CD4-positive, alpha-beta T cell treated with Interleukin-4 for 1 hour (primary cell): ENCODE data around the gene FAT1.

Experiments
- DNase-seq, 2 donors: peaks; one replicate each; pipeline ENCODE4 v3.0.0-alpha.2; 2020 to 2022

Gene FAT1

DNA sequence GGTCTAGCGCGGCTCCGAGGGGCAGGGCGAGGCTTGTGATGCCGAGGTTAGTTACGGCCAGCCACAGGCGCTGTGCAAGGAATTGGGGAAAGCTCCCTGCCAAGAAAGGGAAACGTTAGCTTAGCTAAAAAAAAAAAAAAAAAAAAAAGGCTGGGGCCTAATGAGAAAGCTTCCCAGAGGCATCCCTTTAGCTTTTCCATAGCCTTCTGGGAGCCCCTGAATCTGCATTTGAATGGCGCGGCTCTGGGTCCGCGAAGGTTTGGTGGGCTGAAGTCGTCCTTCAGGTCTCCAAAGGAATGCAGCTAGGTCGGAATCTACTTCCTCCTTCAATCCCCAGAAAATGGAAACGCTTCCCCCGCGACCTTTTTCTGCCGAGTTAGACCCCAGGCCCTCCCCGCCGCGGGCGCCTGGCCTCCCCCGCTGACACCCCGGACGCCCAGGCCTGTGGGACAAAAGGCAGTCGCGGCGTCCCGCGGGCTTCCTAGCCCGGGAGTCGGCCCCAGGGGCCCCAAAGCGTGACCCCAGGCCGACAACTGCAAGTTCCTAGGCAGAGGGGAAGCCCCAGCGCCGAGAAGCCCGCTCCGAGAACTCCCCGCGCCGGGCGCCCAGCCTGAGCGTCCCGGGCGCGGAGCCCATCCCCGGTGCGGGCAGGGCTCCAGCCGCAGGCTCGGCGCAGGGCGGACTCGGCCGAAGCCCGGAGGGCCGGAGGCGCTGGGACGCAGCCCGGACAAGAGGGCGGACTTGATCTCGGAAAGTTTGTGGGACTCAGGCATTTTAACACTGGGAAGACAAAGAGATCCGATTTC, 605 bp upstream of the FAT1 start:
- DNase-seq: no peak

DNA sequence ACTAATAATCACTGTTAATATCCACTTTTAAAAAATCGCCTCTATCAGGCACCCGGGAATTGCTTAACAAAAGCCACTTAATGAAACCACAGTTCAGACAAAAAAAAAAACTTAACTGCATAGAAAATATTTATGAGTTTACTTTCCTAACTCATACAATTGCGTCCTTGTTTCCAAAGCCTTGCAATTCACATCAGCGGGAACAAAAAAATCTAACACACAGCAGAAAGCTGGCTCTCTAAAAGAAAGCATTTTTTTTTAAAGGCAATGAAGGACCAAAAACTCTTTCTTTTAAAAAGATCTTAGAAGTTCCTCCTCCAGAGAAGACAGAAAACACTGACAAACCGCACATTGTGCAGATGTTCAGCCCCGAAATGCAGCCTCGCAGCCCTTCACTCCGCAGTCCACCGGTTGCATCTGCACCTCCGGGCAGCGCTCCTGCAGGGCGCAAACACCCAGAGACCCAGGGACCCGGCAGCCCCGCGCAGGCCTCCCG, 812 bp downstream of the FAT1 start:
- no peak for DNase-seq

GRCh38 chr4:186719925-186720694, 3.5 kb downstream of the FAT1 start:
- no peak for DNase-seq

DNA sequence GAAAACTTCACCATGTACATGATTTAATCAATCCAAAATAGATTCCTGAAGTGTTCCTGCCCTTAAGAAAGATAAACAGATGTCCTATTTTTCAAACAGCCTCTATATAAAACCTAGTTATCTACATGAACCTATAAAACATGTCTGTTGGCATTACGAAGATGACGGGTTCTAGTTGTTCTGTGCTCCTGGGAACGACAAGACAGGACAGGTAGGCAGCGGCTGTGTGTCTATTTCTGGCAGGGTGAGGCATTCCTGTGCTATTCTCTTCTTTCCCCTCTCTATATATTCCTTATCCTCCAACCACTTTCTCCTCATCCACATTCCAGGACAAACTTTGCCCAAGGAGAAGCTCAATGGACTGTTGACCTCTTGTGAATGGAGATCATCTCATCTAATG, 6.1 kb downstream of the FAT1 start:
- no peak for DNase-seq

GRCh38 chr4:186715077-186715476, 8.6 kb downstream of the FAT1 start:
- DNase-seq: no peak

DNA sequence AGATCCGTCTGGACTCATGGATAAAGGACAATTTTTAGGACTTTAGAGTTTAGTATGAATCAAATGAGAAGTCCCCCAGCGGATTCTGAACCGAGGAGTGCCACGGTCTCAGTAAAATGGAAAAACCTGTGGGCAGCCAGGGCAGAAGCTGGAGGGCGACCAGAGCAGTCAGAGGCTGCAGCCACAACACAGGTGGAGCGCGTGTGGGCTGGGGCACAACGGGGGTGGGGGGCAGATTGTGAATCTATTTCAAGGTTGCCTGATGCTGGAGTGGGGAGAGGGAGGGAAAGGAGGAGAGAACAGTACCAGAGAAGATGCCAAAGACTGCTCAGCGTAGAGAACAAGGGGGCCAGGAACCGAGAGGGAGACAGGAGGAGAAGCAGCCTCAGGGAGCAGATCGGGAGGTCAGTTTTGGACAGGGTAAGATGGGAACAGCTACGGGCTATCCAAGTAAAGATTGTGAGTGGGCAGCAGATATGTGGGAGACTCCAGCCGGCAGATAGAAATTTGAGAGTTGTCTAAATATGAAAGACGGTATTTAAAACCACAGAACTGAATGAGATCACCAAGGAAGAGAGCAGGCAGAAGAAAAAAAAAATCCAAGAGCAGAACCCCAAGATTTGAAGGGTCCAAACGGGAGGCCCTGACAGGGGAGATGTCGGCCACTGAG, 9.5 kb downstream of the FAT1 start:
- DNase-seq: no peak

DNA sequence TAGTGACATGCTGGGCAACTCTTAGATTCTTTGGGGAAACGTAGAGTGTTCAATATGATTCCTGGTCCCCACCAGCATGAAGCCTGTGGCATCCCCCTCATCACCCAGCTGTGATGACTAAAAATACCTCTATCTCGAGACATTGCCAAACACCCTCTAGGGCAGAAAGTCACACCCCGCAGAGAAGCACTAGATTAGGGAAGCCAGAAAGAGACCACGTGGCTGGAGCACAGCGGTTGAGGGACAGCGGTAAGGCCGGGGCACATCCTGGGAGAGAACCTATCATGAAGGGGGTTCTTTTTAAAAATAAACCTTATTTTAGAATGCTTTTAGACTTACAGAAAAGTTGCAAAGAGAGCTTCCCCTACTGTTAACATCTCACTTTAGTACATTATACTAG, 11.0 kb downstream of the FAT1 start:
- no peak for DNase-seq

GRCh38 chr4:186710521-186711119, 13.0 kb downstream of the FAT1 start:
- no peak for DNase-seq

DNA sequence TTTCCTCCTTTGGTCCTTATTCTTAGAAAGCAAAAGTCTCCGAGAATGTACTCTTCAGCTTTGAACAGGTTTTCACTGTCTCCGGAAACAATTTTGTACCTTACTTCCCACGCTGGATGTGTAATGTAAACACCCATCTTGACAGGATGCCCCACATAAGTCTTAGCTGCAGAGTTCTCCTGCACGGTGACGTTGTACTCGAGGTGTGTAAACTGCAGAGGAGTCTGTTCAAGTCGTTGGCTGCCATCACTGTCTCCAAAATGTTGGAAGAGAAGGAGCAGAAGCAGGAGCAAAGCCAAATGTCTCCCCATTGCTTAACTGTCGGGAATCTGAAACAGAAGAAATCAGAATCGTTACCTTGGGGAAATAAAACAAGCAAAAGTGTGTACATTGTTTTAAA, 14.1 kb downstream of the FAT1 start:
- no peak for DNase-seq

GRCh38 chr4:186708554-186708953, 15.1 kb downstream of the FAT1 start:
- DNase-seq: no peak

GRCh38 chr4:186707996-186708395, 15.7 kb downstream of the FAT1 start:
- no peak for DNase-seq

GRCh38 chr4:186707574-186707973, 16.1 kb downstream of the FAT1 start:
- DNase-seq: no peak

DNA sequence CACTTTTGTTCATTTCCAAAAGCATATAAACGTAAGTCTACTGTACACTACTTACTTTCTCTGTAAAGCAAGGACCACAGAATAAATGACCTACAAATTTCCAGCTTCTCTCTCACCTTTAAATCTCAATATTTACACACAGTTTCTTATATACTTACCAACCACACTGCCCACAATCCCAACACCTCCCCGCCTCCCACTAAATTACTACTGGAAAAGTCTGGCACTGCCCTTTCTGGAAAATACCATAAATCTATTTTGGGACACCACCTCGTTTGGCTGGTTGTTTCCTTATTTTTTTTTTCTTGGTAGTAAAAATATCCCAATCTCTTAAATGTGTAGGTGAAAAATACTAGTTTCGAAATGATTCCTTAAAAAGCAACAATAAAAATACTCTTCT, 19.6 kb downstream of the FAT1 start:
- DNase-seq: no peak

- DNase-seq: no peak
These were observed 20.1 kb downstream of the FAT1 start for GRCh38 chr4:186703510-186703909.

- DNase-seq: no peak
These were observed 20.7 kb downstream of the FAT1 start for GRCh38 chr4:186702940-186703339.

DNA sequence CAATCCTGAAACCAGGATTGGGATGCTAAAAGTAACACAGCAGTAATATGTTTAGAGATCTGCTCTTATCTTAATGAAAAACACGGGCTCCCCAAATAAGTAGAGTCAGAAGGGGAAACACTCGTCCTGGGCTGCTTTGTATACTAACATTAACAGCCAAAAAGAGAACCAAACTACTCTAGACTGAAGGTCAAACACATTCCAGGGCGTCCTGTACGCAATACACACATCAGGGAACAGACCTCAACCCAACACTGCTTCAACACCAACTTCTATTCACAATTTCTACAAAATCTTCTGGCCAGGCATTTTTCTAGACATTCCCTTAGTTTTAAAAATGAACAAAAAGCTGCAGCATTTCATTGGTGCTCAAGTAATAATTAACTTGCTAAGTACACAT, 21.4 kb downstream of the FAT1 start:
- no peak for DNase-seq

DNA sequence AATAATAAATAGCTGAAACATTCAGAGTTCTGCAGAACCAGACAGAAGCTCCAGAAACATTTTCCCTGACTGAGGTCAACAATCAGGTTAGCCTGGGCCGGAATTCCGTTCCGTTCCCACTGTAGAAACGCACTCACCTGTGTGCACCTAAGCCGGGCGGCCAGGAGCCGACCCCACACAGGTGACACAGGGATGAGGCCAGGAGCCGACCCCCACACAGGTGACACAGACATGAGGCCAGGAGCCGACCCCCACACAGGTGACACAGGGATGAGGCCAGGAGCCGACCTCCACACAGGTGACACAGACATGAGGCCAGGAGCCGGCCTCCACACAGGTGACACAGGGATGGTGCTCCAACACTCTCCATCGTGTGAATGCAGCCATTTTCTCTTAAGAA, 21.9 kb downstream of the FAT1 start:
- no peak for DNase-seq

GRCh38 chr4:186701273-186701672, 22.4 kb downstream of the FAT1 start:
- no peak for DNase-seq

DNA sequence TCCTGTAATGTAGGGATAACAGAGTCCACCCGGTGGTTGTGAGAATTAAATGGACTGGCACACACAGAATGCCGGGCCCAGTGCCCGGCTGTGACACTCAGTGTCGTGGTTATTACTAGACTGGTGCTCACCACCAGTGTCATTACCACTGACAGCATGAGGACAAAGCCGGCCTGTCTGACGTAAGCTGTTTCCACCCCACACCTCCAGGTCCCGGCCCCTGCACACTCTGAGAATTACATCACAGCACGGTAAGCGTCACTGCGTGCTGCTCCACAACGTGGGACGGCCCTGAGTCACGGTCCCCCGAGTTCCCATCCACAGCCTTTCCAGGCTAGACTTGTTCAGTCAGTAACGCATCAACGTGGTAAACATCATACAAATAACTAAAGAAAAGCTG, 22.9 kb downstream of the FAT1 start:
- DNase-seq: no peak

GRCh38 chr4:186699881-186700397, 23.7 kb downstream of the FAT1 start:
- DNase-seq: no peak

- DNase-seq: no peak
These were observed 24.4 kb downstream of the FAT1 start for GRCh38 chr4:186699298-186699697.

GRCh38 chr4:186698525-186698924, 25.1 kb downstream of the FAT1 start:
- DNase-seq: no peak

GRCh38 chr4:186698028-186698427, 25.6 kb downstream of the FAT1 start:
- no peak for DNase-seq
